HUDEP-2 (cell line): ENCODE data around the gene CACNA1C.

ENCODE experiments used
- DNase-seq, 76 experiments: peaks; one replicate each; lab custom pipeline; 2025; ENCODE audit not compliant: unreplicated experiment in 76 of 76; lab: John Stamatoyannopoulos, UW

Gene CACNA1C

GRCh38 chr12:2270846-2271245 lies 218.1 kb downstream of the CACNA1C start:
- DNase-seq: no peak

GRCh38 chr12:2271961-2272360 lies 219.2 kb downstream of the CACNA1C start:
- no peak for DNase-seq

GRCh38 chr12:2273288-2273687 lies 220.5 kb downstream of the CACNA1C start:
- no peak for DNase-seq

- no peak for DNase-seq
Measured at GRCh38 chr12:2273751-2274150, 221.0 kb downstream of the CACNA1C start.

- DNase-seq: no peak
Measured at GRCh38 chr12:2274733-2275132, 221.9 kb downstream of the CACNA1C start.

- no peak for DNase-seq
Measured at GRCh38 chr12:2276288-2277033, 223.7 kb downstream of the CACNA1C start.

GRCh38 chr12:2277492-2278155 lies 224.8 kb downstream of the CACNA1C start:
- no peak for DNase-seq

- no peak for DNase-seq
Measured at GRCh38 chr12:2281446-2281845, 228.7 kb downstream of the CACNA1C start.

GRCh38 chr12:2282318-2282717 lies 229.5 kb downstream of the CACNA1C start:
- no peak for DNase-seq

GRCh38 chr12:2283480-2283879 lies 230.7 kb downstream of the CACNA1C start:
- no peak for DNase-seq

GRCh38 chr12:2283916-2284315 lies 231.1 kb downstream of the CACNA1C start:
- DNase-seq: no peak

- no peak for DNase-seq
Measured at GRCh38 chr12:2284321-2284813, 231.6 kb downstream of the CACNA1C start.

- DNase-seq: peak in 36 of 76 experiments; percentile 5 to 50 (median 22)
Measured at GRCh38 chr12:2284857-2285256, 232.1 kb downstream of the CACNA1C start.

- no peak for DNase-seq
Measured at GRCh38 chr12:2285462-2285861, 232.7 kb downstream of the CACNA1C start.

GRCh38 chr12:2286047-2286446 lies 233.3 kb downstream of the CACNA1C start:
- no peak for DNase-seq

GRCh38 chr12:2286461-2287131 lies 233.8 kb downstream of the CACNA1C start:
- DNase-seq: no peak

GRCh38 chr12:2287151-2287550 lies 234.4 kb downstream of the CACNA1C start:
- DNase-seq: no peak

- no peak for DNase-seq
Measured at GRCh38 chr12:2287589-2287988, 234.8 kb downstream of the CACNA1C start.

- DNase-seq: no peak
Measured at GRCh38 chr12:2288001-2288400, 235.2 kb downstream of the CACNA1C start.

GRCh38 chr12:2288471-2288870 lies 235.7 kb downstream of the CACNA1C start:
- no peak for DNase-seq

- no peak for DNase-seq
Measured at GRCh38 chr12:2288875-2289274, 236.1 kb downstream of the CACNA1C start.

GRCh38 chr12:2289525-2289924 lies 236.7 kb downstream of the CACNA1C start:
- no peak for DNase-seq
